HL-60 (cell line): ENCODE data around the gene ZNRF1.

Source experiments
- CTCF ChIP-seq: IDR thresholded peaks from one replicate; pipeline ENCODE4 v1.5.1; 2011; ENCODE audit warnings: low read length, control low read depth, inconsistent platforms; ENCODE audit not compliant: insufficient read depth
- GABPA ChIP-seq: IDR thresholded peaks from 2 replicates; pipeline ENCODE4 v1.6.1; 2012; ENCODE audit warnings: low read depth
- POLR2AphosphoS5 ChIP-seq: IDR thresholded peaks from 2 replicates; pipeline ENCODE4 v1.6.1; 2012; ENCODE audit warnings: low read depth
- REST ChIP-seq: IDR thresholded peaks from 2 replicates; pipeline ENCODE4 v1.6.1; 2012; ENCODE audit warnings: low read depth; ENCODE audit not compliant: insufficient replicate concordance
- SPI1 ChIP-seq: IDR thresholded peaks from 2 replicates; pipeline ENCODE4 v1.6.1; 2012; ENCODE audit warnings: low read depth, mild to moderate bottlenecking, borderline replicate concordance

- TF ChIP-seq CTCF (no peak), POLR2AphosphoS5 (no peak), SPI1 (no peak), REST (no peak), GABPA (no peak)
Measured at GRCh38 chr16:75024182-75024581, 25.4 kb downstream of the ZNRF1 start.
